ENCODE measurements around the gene ZMYM4. TPM values are rescaled to one million over a fixed set of nuclear protein-coding genes. Genes with fewer than 3 reads are reported as not detected.

Gene ZMYM4
- total RNA-seq, 6 donors from 2014 or later = 17.6 to 47.1 (median 38.3) TPM

DNA sequence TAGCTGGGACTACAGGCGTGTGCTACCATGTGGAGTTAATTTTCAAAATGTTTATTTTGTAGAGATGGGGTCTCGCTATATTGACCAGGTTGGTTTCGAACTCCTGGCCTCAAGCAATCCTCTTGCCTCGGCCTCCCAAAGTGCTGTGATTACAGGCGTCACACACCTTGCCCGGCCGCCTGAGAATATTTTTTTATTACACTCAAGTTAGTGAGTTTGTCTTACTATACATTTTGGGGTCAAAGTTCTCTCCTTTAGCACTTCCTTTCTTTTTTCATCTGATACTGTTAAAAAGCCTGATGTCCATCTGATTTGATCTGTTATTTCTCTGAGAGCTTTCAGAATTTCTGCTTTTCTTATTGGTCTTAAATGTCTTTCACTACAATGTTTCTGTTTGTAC, 159.9 kb downstream of the ZMYM4 start:
- H3K4me1 ChIP-seq = peaks cover 0 to 6% (median 0%) of the 10 kb centered on the region in 4 donors
- WGBS, 2 donors = 96 to 97% methylated on average over 7 of the region's 7 CpGs
- DNase-seq = no peak
- TF ChIP-seq POLR2A (IDR thresholded peaks at IDR 0.05) = no peak
- no peak for TF ChIP-seq EP300 (IDR thresholded peaks at IDR 0.05)
- no peak for TF ChIP-seq POLR2AphosphoS5 (IDR thresholded peaks at IDR 0.05)
- TF ChIP-seq, protein P1, sequence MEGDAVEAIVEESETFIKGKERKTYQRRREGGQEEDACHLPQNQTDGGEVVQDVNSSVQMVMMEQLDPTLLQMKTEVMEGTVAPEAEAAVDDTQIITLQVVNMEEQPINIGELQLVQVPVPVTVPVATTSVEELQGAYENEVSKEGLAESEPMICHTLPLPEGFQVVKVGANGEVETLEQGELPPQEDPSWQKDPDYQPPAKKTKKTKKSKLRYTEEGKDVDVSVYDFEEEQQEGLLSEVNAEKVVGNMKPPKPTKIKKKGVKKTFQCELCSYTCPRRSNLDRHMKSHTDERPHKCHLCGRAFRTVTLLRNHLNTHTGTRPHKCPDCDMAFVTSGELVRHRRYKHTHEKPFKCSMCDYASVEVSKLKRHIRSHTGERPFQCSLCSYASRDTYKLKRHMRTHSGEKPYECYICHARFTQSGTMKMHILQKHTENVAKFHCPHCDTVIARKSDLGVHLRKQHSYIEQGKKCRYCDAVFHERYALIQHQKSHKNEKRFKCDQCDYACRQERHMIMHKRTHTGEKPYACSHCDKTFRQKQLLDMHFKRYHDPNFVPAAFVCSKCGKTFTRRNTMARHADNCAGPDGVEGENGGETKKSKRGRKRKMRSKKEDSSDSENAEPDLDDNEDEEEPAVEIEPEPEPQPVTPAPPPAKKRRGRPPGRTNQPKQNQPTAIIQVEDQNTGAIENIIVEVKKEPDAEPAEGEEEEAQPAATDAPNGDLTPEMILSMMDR (IDR thresholded peaks at IDR 0.05) = no peak
- no peak for ATAC-seq (ENCODE audit: low FRiP score in 2 of 2)
- no peaks in the 10 kb centered on the region for H3K9me3 ChIP-seq
- no peak overlapping the region for H3K27ac ChIP-seq
- H3K4me3 ChIP-seq = no peak overlapping the region
- peaks cover 0 to 19% (median 8%) of the 10 kb centered on the region in 4 donors for H3K36me3 ChIP-seq
- H3K27me3 ChIP-seq = no peaks in the 10 kb centered on the region

DNA sequence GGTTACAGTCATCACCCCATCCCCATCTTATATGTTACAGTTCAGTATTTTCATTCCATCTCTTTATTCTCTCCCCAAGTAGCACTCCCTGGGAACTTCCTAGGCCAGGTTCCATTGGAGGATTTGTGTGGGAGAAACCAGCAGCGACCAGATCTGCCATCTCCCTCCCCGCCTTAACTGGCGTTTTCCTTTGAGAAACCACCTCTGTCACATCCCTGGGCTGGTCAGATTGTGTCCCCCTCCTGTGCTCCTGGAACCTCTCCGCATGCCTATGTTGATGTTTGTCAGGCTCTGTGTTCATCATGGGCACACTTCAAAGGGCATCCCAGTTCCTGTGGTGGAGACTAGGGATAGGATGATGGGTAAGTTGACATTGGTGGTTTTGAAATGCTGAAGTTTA, 162.3 kb downstream of the ZMYM4 start:
- TF ChIP-seq, protein P1 (IDR thresholded peaks at IDR 0.05) = no peak
- TF ChIP-seq POLR2AphosphoS5 (IDR thresholded peaks at IDR 0.05) (no peak), POLR2A (IDR thresholded peaks at IDR 0.05) (no peak), EP300 (IDR thresholded peaks at IDR 0.05) (no peak)
- no peak for DNase-seq
- H3K9me3 ChIP-seq = no peaks in the 10 kb centered on the region
- no peak overlapping the region for H3K4me3 ChIP-seq
- H3K27me3 ChIP-seq = no peaks in the 10 kb centered on the region
- ATAC-seq (ENCODE audit: low FRiP score in 2 of 2) = no peak
- peaks cover 0 to 5% (median 0%) of the 10 kb centered on the region in 4 donors for H3K4me1 ChIP-seq
- no peak overlapping the region for H3K27ac ChIP-seq
- 94 to 97% methylated on average over 4 of the region's 4 CpGs for WGBS, 2 donors
- peaks cover 0 to 40% (median 25%) of the 10 kb centered on the region in 4 donors for H3K36me3 ChIP-seq

DNA sequence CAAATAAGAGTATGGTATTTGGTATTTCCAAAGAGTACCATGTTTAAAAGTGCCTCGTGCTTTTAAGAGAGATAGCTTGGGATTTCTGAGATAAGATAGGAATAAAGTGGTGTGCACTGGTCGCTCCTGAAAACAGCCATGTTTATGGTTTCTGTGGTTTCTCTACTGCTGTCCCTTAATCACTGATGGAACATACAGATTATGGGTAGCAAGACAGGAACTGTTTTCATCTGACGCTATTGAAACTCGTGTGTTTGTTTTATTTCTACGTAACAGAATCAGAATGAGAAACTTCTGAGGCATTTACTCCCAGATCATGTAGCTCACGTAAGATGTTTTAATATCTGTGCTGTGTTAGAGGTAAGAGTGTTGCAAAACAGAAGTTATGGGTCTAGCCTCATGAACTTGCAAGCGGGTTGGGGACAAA, 162.7 kb downstream of the ZMYM4 start:
- 77 to 79% methylated on average over 7 of the region's 7 CpGs for WGBS, 2 donors
- no peak for TF ChIP-seq EP300 (IDR thresholded peaks at IDR 0.05)
- TF ChIP-seq, protein P1 (IDR thresholded peaks at IDR 0.05) = no peak
- no peak for TF ChIP-seq POLR2A (IDR thresholded peaks at IDR 0.05)
- no peak for TF ChIP-seq POLR2AphosphoS5 (IDR thresholded peaks at IDR 0.05)
- Histone ChIP-seq H3K4me1 (peaks cover 0 to under 1% (median 0%) of the 10 kb centered on the region in 4 donors), H3K36me3 (peaks cover 4 to 45% (median 28%) of the 10 kb centered on the region in 4 donors), H3K4me3 (no peak overlapping the region), H3K9me3 (no peaks in the 10 kb centered on the region), H3K27ac (no peak overlapping the region), H3K27me3 (no peaks in the 10 kb centered on the region)
- ATAC-seq (ENCODE audit: low FRiP score in 2 of 2) = no peak
- no peak for DNase-seq

DNA sequence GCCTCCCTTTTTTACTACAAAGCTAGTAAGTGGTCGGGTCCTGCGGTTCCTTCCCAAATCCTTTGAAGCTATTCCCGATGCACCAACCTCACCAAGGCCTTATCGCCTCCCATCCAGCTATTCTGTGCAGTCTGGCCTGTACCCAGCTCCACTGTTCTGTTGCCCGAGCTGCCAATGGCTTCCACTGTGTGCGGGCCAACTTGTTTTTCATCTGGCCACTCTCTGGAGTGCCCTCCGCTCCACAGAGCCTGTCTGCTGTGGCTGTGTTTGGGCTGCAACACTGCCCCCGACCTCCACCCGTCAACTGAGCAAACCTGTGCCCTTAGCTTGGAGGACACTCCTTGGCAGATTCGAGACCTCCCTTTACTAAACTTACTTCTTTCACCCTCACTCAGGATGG, 163.7 kb downstream of the ZMYM4 start:
- H3K36me3 ChIP-seq = peaks cover 10 to 55% (median 38%) of the 10 kb centered on the region in 4 donors
- H3K4me3 ChIP-seq = no peak overlapping the region
- H3K4me1 ChIP-seq = no peaks in the 10 kb centered on the region
- TF ChIP-seq, protein P1 (IDR thresholded peaks at IDR 0.05) = no peak
- TF ChIP-seq POLR2AphosphoS5 (IDR thresholded peaks at IDR 0.05) (no peak), POLR2A (IDR thresholded peaks at IDR 0.05) (no peak), EP300 (IDR thresholded peaks at IDR 0.05) (no peak)
- H3K9me3 ChIP-seq = no peaks in the 10 kb centered on the region
- no peak overlapping the region for H3K27ac ChIP-seq
- no peaks in the 10 kb centered on the region for H3K27me3 ChIP-seq
- WGBS, 2 donors = 94 to 97% methylated on average over 10 of the region's 10 CpGs
- ATAC-seq (ENCODE audit: low FRiP score in 2 of 2) (no peak), DNase-seq (no peak)

DNA sequence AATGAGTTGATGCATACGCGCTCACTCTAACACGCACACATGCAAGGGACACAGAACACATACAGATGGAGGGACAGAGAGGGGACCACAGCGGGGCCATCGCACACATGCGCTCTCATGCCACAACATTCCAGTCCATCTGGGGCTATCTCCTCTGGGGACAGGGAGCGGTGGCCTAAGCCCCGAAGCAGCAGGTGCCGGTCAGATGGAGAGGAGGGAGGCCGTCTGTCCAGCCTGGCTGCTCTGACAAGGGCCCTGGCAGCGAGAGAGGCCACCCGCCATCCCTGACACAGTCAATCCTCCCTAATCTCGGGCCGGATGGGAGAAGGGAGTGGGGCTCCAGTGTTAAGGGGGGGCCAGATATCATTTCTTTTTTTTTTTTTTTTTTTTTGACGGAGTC, 165.2 kb downstream of the ZMYM4 start:
- WGBS, 2 donors = 95 to 97% methylated on average over 15 of the region's 15 CpGs
- Histone ChIP-seq H3K27ac (no peak overlapping the region), H3K4me3 (no peak overlapping the region), H3K36me3 (peaks cover 10 to 68% (median 47%) of the 10 kb centered on the region in 4 donors), H3K27me3 (no peaks in the 10 kb centered on the region), H3K9me3 (no peaks in the 10 kb centered on the region), H3K4me1 (no peaks in the 10 kb centered on the region)
- TF ChIP-seq POLR2A (IDR thresholded peaks at IDR 0.05) = no peak
- ATAC-seq (ENCODE audit: low FRiP score in 2 of 2) (no peak), DNase-seq (no peak)

Data from upper lobe of left lung (tissue), 6 donors.